AG10803 (cell line): Measurements from ENCODE around the gene TMF1.
A peak's percentile ranks its signal among the peaks of the same experiment; 100 is the strongest.

ENCODE experiments used
- DNase-seq: peaks from one replicate; pipeline ENCODE4 v3.0.0; 2010; ENCODE audit warnings: low read depth
- H3K4me3 ChIP-seq: 2 replicates; pipeline ENCODE4 v1.5.1; 2011; ENCODE audit warnings: mild to moderate bottlenecking, low read length, control low read depth
- TF ChIP-seq, protein P1 (sequence below): conservative IDR thresholded peaks from 2 replicates; pipeline ENCODE4 v1.5.1; 2011; ENCODE audit warnings: mild to moderate bottlenecking, low read length, control low read depth, inconsistent platforms

TMF1 gene

DNA sequence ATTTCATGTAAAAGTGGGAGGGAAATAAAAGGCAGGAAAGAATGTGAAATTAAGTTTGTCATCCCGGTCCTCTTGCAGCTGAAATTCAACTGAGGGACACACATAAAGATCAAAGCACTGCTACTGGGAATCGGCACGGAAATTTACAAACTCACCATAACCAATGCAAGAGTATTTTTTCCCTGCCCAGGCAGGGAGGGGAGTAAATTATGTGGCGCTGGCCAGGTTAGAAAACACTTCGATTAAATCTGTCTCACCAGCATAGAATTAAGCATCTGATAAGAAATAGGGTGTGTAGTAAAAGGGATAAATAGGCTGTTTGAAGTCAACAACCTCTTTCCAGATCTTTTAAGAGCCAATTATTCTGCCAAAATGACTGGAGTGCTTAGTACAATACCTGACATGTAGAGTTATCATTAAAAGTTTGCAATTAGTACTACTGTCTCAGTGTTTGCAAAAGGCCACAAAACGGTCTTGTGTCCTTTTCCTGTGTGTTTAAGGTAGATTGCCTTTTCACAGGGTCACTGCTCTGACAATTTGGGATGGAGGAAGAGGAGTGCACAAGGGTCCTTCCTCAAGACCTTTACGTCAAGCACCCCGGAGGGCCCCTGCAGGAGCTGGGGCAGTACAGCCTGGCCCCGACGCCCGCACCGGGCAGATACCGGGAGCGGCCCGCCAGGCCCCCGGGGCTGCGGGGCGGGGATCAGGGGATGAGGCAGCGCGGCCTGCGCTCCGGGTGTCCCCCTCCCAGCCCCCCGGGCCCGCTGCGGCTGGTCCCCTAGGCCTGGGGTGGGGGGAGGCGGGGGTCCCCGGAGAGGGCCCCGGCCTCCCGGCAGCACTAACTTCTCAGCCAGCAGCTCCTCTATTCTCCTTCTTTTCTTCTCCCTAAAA, 27.4 kb upstream of the TMF1 start:
- TF ChIP-seq, protein P1, sequence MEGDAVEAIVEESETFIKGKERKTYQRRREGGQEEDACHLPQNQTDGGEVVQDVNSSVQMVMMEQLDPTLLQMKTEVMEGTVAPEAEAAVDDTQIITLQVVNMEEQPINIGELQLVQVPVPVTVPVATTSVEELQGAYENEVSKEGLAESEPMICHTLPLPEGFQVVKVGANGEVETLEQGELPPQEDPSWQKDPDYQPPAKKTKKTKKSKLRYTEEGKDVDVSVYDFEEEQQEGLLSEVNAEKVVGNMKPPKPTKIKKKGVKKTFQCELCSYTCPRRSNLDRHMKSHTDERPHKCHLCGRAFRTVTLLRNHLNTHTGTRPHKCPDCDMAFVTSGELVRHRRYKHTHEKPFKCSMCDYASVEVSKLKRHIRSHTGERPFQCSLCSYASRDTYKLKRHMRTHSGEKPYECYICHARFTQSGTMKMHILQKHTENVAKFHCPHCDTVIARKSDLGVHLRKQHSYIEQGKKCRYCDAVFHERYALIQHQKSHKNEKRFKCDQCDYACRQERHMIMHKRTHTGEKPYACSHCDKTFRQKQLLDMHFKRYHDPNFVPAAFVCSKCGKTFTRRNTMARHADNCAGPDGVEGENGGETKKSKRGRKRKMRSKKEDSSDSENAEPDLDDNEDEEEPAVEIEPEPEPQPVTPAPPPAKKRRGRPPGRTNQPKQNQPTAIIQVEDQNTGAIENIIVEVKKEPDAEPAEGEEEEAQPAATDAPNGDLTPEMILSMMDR = no peak
- peak overlapping the region; percentile 79 for H3K4me3 ChIP-seq
- DNase-seq = no peak

DNA sequence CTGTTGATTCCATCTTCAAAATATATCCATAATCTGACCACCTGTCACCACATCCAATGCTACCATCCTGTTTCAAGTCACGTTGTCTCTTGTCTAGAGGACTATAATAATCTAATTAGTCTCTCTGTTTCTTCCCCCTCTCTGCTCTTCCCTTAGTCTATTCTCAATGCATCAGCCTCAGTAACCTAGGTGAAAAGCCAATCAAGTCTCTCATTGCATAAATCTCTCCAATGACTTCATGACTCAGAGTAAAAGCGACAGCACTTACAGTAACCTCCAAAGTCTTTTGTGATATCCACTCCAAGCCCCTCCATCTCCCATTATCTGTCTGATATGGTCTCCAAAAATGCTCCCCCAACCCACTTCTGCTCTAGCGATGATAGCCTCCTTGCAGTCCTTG, 20.8 kb upstream of the TMF1 start:
- TF ChIP-seq, protein P1 = no peak
- no peak for DNase-seq
- H3K4me3 ChIP-seq = no peak overlapping the region

DNA sequence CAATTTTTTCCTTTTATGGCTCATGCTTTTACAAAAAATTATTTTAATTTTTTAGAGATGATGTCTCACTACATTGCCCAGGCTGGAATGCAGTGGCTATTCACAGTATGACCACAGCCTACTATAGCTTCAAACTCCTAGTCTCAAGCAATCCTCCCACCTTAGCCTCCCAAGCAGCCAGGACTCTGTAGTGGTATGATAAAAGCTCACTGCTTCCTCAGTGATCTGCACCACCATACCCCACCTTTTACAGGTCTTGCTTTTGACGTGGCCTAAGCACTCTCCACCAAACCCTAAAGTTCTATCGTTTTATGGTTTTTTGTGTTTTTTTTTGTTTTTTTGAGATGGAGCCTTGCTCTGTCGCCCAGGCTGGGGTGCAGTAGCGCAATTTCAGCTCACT, 14.0 kb upstream of the TMF1 start:
- TF ChIP-seq, protein P1 = no peak
- DNase-seq = no peak
- H3K4me3 ChIP-seq = no peak overlapping the region

DNA sequence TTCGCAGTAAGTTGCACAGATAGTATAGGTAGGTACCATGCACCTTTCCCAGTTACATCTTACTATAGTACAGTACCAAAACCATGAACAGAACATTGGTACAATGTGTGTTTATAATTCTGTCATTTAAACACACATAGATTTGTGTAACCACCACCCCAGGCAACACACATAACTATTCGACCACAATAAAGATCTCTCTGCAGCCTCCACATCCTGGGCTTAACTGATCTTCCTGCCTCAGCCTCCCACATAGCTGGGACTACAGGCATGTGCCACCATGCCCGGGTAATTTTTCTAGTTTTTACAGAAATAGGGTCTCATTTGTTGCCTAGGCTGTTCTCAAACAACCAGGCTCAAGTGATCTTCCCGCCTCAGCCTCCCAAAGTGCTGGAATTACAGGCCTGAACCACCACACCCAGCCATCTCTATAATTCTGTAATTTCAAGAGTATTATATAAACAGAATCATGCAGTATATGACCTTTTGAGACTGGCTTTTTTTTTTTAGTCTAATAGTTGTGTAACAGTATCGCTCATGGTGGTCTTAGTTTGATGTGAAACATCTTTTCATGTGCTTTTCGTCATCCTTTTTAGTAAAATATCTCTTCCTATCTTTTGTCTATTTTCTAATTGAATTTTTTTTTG, 13.3 kb upstream of the TMF1 start:
- TF ChIP-seq, protein P1 = no peak
- no peak overlapping the region for H3K4me3 ChIP-seq
- DNase-seq = no peak

DNA sequence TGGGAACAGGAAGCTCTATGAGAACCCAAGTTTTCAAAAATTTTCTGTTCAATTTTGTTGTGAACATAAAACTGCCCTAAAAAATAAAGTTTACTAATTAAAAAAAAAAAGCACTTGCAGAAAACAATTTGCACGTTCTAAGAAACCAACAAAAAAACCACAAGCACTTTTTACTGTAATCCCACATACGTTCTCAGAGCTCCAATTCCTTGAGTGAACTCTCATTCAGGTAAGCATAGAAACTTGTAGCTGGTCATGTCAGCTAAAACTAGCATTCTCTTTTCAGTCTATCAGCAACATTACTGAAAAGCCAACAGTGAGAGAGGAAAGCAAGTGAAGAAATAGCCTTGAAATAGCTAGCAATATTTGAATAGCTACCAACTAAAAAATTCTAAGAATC, 11.5 kb upstream of the TMF1 start:
- TF ChIP-seq, protein P1 = no peak
- DNase-seq = no peak
- no peak overlapping the region for H3K4me3 ChIP-seq

DNA sequence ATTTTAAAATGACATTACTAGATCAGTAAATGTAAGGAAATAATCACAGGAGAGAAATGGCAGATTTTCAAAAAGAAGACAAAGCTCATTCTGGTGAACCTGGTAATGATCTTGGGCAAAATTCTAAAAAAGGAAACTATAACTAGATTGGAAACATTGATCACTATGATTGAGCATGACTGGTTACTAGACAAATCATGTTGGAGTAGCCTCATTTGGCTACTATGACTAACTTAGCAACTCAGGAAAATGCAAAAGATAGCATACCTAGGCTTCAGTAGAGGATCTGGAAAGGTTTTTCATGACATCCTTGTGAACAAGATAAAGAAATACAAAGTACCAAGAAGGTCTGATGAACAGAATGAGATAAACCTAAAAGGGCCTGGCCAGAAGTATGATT, 7.6 kb upstream of the TMF1 start:
- TF ChIP-seq, protein P1 = no peak
- DNase-seq = no peak
- no peak overlapping the region for H3K4me3 ChIP-seq

DNA sequence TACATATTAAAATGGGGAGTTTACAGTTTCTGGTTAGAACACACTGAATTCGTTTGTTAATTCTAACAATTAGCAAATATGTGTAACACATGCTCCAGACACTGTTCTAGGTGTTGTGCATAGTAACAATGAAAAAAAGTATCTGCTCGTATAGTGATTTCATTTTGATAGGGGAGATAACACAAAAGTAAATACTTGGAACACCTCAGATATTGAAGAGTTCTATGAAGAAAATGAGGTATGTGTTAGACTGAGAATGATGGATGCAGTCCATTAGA, 6.8 kb upstream of the TMF1 start:
- TF ChIP-seq, protein P1 = no peak
- H3K4me3 ChIP-seq = no peak overlapping the region
- DNase-seq = no peak
